Spinal cord (tissue), 10 donors: ENCODE measurements around the gene PGBD5. TPM values are rescaled to one million over a fixed set of nuclear protein-coding genes. Genes with fewer than 3 reads are reported as not detected.
A peak's percentile ranks its signal among the peaks of the same experiment; 100 is the strongest.

ENCODE experiments used
- DNase-seq, 6 donors: peaks; one replicate each; pipeline versions ENCODE4 v3.0.0 to v3.0.0-alpha.2; 2013 to 2015; ENCODE audit warnings: low spot score in 6 of 6, low read depth in 4 of 6
- H3K27ac ChIP-seq: one replicate; pipeline ENCODE4 v1.5.1; 2013; ENCODE audit warnings: low read depth, low read length, control low read depth
- H3K27me3 ChIP-seq: one replicate; pipeline ENCODE4 v1.6.1; 2013; ENCODE audit warnings: low read length; ENCODE audit not compliant: control insufficient read depth, insufficient read depth
- H3K36me3 ChIP-seq: one replicate; pipeline ENCODE4 v1.6.1; 2013; ENCODE audit warnings: low read length; ENCODE audit not compliant: control insufficient read depth, insufficient read depth
- H3K4me1 ChIP-seq: one replicate; pipeline ENCODE4 v1.6.1; 2013; ENCODE audit warnings: low read length; ENCODE audit not compliant: control insufficient read depth, insufficient read depth
- H3K4me3 ChIP-seq: one replicate; pipeline ENCODE4 v1.5.1; 2013; ENCODE audit warnings: low read depth, low read length, control low read depth
- H3K9me3 ChIP-seq: one replicate; pipeline ENCODE4 v1.6.1; 2013; ENCODE audit warnings: low read length; ENCODE audit not compliant: control insufficient read depth, insufficient read depth
- WGBS: methylation state at CpG from one replicate; pipeline ENCODE4 v1.1.5; 2013; ENCODE audit warnings: missing lambda C conversion rate; ENCODE audit not compliant: insufficient coverage; 5-methylcytosine and 5-hydroxymethylcytosine counted together
- polyA plus RNA-seq, 2 donors: library from polyadenylated mRNA; unstranded; fragments of 120-200 nt; gene quantifications; one replicate each; pipeline ENCODE4 v1.2.1, GENCODE V29; 2013; ENCODE audit not compliant: insufficient read length in 2 of 2
- total RNA-seq, 2 donors: library from RNA; depleted of rRNA in 1 of 2; stranded (reverse); fragments of 120-200 nt in 1 of 2; fragments of >200 nt in 1 of 2; gene quantifications; one replicate each; pipeline versions ENCODE4 v1.2.3 to v1.2.4, GENCODE V29; 2013 to 2014
- donor health status: healthy.

PGBD5 gene
- total and polyA plus RNA-seq, 4 donors, result 4.3 to 22.6 (median 16.1) TPM

DNA sequence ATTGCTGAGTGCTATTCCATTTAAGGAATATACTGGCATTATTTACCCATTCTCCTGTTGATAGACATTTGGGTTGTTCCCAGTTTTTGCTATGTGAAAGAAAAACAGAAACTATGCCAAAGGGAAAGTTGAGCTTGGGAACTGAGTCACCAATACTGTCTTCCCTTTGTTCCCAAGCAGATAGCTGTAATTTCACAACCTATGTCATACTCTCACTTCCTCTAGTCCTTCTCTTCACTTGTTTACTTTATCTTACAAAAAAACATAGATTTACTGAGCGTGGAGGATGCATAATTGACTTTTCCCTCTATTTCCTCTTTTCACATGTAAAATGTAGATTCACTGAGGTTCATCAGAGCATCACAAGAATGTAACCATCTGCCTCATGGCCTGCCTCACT lies 32.4 kb upstream of the PGBD5 start:
- Histone ChIP-seq H3K9me3 (no peaks in the 10 kb centered on the region), H3K4me1 (no peaks in the 10 kb centered on the region), H3K27ac (no peak overlapping the region), H3K27me3 (no peaks in the 10 kb centered on the region), H3K36me3 (no peaks in the 10 kb centered on the region), H3K4me3 (no peak overlapping the region)
- peak in 1 of 6 donors; percentile 6 for DNase-seq
- WGBS, result 36% methylated on average over 1 of the region's 1 CpG

DNA sequence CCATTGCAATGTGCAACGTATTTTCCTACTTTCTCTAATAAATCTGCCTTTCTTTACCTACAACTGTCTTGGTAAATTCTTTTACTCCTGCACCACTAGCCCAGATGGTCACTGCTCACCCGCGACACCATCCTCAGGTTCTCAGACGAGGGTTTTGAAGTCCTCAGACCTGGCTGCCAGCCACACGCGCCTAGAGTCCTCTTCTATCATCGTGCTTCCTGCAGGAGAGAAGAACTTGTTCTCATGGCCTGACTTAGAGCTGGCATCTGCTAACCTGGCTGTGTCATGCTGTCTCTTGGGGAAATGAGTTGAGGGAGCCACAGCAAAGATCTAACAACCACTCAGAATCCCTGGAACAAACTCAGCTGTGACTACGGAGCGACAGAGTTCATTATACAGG lies 30.3 kb upstream of the PGBD5 start:
- WGBS, result 80% methylated on average over 5 of the region's 9 CpGs
- H3K36me3 ChIP-seq, result no peaks in the 10 kb centered on the region
- no peak overlapping the region for H3K27ac ChIP-seq
- no peak overlapping the region for H3K4me3 ChIP-seq
- no peaks in the 10 kb centered on the region for H3K9me3 ChIP-seq
- DNase-seq, result no peak
- no peaks in the 10 kb centered on the region for H3K4me1 ChIP-seq
- H3K27me3 ChIP-seq, result no peaks in the 10 kb centered on the region

DNA sequence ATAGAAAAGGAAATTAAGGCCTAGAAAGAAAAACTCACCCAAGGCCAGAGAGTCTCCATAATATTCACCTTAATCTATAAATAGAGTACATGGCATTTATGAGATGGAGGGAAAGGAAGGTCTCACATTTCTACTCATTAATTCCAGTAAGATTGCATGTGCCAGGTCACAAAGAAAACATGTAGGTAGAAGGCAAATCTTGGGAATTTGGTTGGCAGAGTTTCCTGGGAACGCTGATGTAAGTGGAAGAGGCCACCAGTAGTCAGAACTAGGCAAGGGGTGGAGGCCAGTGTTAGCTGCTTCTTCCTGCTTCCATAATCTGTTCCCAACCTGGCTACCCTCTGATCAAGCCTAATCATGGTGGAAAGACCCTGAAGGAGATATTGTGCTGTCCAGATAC lies 29.2 kb upstream of the PGBD5 start:
- Histone ChIP-seq H3K27ac (no peak overlapping the region), H3K4me3 (no peak overlapping the region), H3K27me3 (no peaks in the 10 kb centered on the region), H3K4me1 (no peaks in the 10 kb centered on the region), H3K9me3 (no peaks in the 10 kb centered on the region), H3K36me3 (no peaks in the 10 kb centered on the region)
- DNase-seq, result no peak
- WGBS, result no CpG with 5 or more reads among the region's 1 CpG

- WGBS, result no CpG with 5 or more reads among the region's 2 CpGs
- no peaks in the 10 kb centered on the region for H3K9me3 ChIP-seq
Observed at GRCh38 chr1:230453377-230453776, 27.2 kb upstream of the PGBD5 start.

GRCh38 chr1:230441183-230442029 lies 15.3 kb upstream of the PGBD5 start:
- peaks cover 3% of the 10 kb centered on the region for H3K27me3 ChIP-seq
- H3K27ac ChIP-seq, result no peak overlapping the region
- WGBS, result 89% methylated on average over 4 of the region's 10 CpGs
- H3K4me3 ChIP-seq, result no peak overlapping the region
- no peaks in the 10 kb centered on the region for H3K4me1 ChIP-seq
- H3K36me3 ChIP-seq, result no peaks in the 10 kb centered on the region
- DNase-seq, result no peak
- H3K9me3 ChIP-seq, result peaks cover 5% of the 10 kb centered on the region

More at GRCh38 chr1:230453377-230453776, 27.2 kb upstream of the PGBD5 start:
- H3K36me3 ChIP-seq, result no peaks in the 10 kb centered on the region
- H3K4me3 ChIP-seq, result no peak overlapping the region
- DNase-seq, result no peak
- no peaks in the 10 kb centered on the region for H3K4me1 ChIP-seq
- no peaks in the 10 kb centered on the region for H3K27me3 ChIP-seq
- H3K27ac ChIP-seq, result no peak overlapping the region

DNA sequence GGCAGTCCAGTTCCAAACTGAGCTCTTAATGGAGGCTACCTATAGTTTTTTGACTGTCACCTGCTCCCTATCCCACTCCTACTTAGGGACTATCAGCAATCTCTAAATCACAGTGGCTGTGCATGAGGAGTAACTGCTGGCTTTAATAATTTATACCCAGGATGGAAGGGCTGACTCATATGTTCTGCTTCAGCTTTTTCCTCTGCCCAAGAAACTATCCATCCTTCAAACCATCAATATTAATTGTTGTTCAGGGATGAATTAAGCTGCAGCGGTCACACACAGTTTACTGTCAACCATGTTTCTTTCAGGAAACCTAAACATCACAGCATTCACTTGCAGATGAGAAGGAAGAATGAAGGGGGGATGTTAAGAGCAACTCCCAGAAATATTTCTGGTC lies 9.0 kb upstream of the PGBD5 start:
- no peaks in the 10 kb centered on the region for H3K4me1 ChIP-seq
- no peaks in the 10 kb centered on the region for H3K36me3 ChIP-seq
- no CpG with 5 or more reads among the region's 1 CpG for WGBS

GRCh38 chr1:230431527-230431926 lies 5.4 kb upstream of the PGBD5 start:
- no peak overlapping the region for H3K27ac ChIP-seq
- no peak overlapping the region for H3K4me3 ChIP-seq
- 83% methylated on average over 3 of the region's 3 CpGs for WGBS
- DNase-seq, result no peak
- no peaks in the 10 kb centered on the region for H3K36me3 ChIP-seq
- no peaks in the 10 kb centered on the region for H3K27me3 ChIP-seq
- H3K4me1 ChIP-seq, result peaks cover 4% of the 10 kb centered on the region
- H3K9me3 ChIP-seq, result no peaks in the 10 kb centered on the region

More for the DNA sequence above, 9.0 kb upstream of the PGBD5 start:
- DNase-seq, result peak in 1 of 6 donors; percentile 60
- Histone ChIP-seq H3K4me3 (no peak overlapping the region), H3K9me3 (peaks cover 2% of the 10 kb centered on the region), H3K27me3 (no peaks in the 10 kb centered on the region), H3K27ac (no peak overlapping the region)

DNA sequence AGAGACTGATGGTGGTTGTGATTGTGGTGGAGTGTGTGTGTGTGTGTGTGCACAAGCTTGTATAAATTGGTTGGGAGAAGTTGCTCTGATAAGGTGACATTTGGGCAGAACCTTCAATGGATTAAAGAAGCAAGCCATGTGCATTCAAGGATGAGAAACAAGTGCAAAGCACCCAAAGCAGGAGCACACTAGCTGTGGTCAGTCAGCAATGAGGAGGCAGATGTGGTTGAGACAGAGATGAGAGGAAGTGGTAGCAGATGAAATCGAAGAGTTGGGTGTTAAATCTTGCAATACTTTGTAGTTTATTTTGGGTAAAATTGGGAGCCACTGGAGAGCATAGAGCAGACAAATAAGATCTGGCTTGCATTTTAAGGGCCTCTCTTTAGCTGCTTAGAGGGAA lies 4.4 kb upstream of the PGBD5 start:
- peaks cover 4% of the 10 kb centered on the region for H3K4me1 ChIP-seq
- WGBS, result 70% methylated on average over 1 of the region's 1 CpG
- H3K36me3 ChIP-seq, result no peaks in the 10 kb centered on the region

GRCh38 chr1:230429067-230429735 lies 3.1 kb upstream of the PGBD5 start:
- Histone ChIP-seq H3K27ac (no peak overlapping the region), H3K9me3 (no peaks in the 10 kb centered on the region), H3K27me3 (peaks cover 10% of the 10 kb centered on the region), H3K36me3 (no peaks in the 10 kb centered on the region), H3K4me3 (no peak overlapping the region), H3K4me1 (peaks cover 16% of the 10 kb centered on the region)
- 100% methylated on average over 2 of the region's 2 CpGs for WGBS
- DNase-seq, result no peak

More for the DNA sequence above, 4.4 kb upstream of the PGBD5 start:
- Histone ChIP-seq H3K4me3 (no peak overlapping the region), H3K27ac (no peak overlapping the region), H3K27me3 (no peaks in the 10 kb centered on the region), H3K9me3 (no peaks in the 10 kb centered on the region)
- no peak for DNase-seq
